NCI-H526 (cell line): ENCODE data around the gene ADGRL2.

Source experiments
- DNase-seq, 2 experiments: peaks; one replicate each; lab custom pipeline; 2025; lab: John Stamatoyannopoulos, UW

ADGRL2 gene

GRCh38 chr1:81907575-81907974 lies 106.8 kb downstream of the ADGRL2 start:
- no peak for DNase-seq

- peak; percentile 77 to 81 for DNase-seq
These were observed 111.6 kb downstream of the ADGRL2 start for GRCh38 chr1:81912383-81912782.

GRCh38 chr1:81915937-81916336 lies 115.2 kb downstream of the ADGRL2 start:
- DNase-seq: no peak

- DNase-seq: no peak
These were observed 119.6 kb downstream of the ADGRL2 start for GRCh38 chr1:81920245-81920740.

GRCh38 chr1:81920886-81921285 lies 120.2 kb downstream of the ADGRL2 start:
- DNase-seq: no peak

GRCh38 chr1:81921344-81921743 lies 120.6 kb downstream of the ADGRL2 start:
- no peak for DNase-seq

GRCh38 chr1:81921851-81922462 lies 121.2 kb downstream of the ADGRL2 start:
- no peak for DNase-seq

- peak in 1 of 2 experiments; percentile 1 for DNase-seq
These were observed 122.2 kb downstream of the ADGRL2 start for GRCh38 chr1:81922955-81923354.

- DNase-seq: no peak
These were observed 128.4 kb downstream of the ADGRL2 start for GRCh38 chr1:81929106-81929505.

- no peak for DNase-seq
These were observed 136.1 kb downstream of the ADGRL2 start for GRCh38 chr1:81936853-81937252.

- DNase-seq: no peak
These were observed 137.2 kb downstream of the ADGRL2 start for GRCh38 chr1:81937791-81938450.

- DNase-seq: no peak
These were observed 147.8 kb downstream of the ADGRL2 start for GRCh38 chr1:81948495-81948894.

GRCh38 chr1:81949421-81949820 lies 148.7 kb downstream of the ADGRL2 start:
- DNase-seq: peak; percentile 15 to 20

GRCh38 chr1:81950037-81950436 lies 149.3 kb downstream of the ADGRL2 start:
- no peak for DNase-seq

- DNase-seq: no peak
These were observed 150.0 kb downstream of the ADGRL2 start for GRCh38 chr1:81950591-81951244.

GRCh38 chr1:81954534-81955020 lies 153.8 kb downstream of the ADGRL2 start:
- no peak for DNase-seq

- DNase-seq: peak; percentile 75
These were observed 167.2 kb downstream of the ADGRL2 start for GRCh38 chr1:81967951-81968350.

GRCh38 chr1:81970416-81970815 lies 169.7 kb downstream of the ADGRL2 start:
- no peak for DNase-seq

GRCh38 chr1:81974222-81974841 lies 173.6 kb downstream of the ADGRL2 start:
- DNase-seq: no peak

GRCh38 chr1:81974883-81975555 lies 174.3 kb downstream of the ADGRL2 start:
- no peak for DNase-seq

- DNase-seq: no peak
These were observed 175.8 kb downstream of the ADGRL2 start for GRCh38 chr1:81976539-81976938.

- peak in 1 of 2 experiments; percentile 27 for DNase-seq
These were observed 178.2 kb downstream of the ADGRL2 start for GRCh38 chr1:81978945-81979344.
